B cell (primary cell): Measurements from ENCODE around the gene MPPED2.

Experiments
- CTCF ChIP-seq: fragments of 200-600 bp; IDR thresholded peaks from one replicate; pipeline ENCODE4 v1.8.0; 2022; ENCODE audit warnings: antibody characterized with exemption, mild to moderate bottlenecking
- EZH2 ChIP-seq: IDR thresholded peaks from 2 replicates; pipeline ENCODE4 v1.6.1; 2012; ENCODE audit warnings: borderline replicate concordance, low read depth, mild to moderate bottlenecking, moderate library complexity, low read length; ENCODE audit not compliant: insufficient read depth, poor library complexity, severe bottlenecking

GRCh38 chr11:30457087-30457486, 129.1 kb downstream of the MPPED2 start:
- TF ChIP-seq CTCF (no peak), EZH2 (no peak)
